ENCODE data around the gene KCNAB1.

Gene KCNAB1

DNA sequence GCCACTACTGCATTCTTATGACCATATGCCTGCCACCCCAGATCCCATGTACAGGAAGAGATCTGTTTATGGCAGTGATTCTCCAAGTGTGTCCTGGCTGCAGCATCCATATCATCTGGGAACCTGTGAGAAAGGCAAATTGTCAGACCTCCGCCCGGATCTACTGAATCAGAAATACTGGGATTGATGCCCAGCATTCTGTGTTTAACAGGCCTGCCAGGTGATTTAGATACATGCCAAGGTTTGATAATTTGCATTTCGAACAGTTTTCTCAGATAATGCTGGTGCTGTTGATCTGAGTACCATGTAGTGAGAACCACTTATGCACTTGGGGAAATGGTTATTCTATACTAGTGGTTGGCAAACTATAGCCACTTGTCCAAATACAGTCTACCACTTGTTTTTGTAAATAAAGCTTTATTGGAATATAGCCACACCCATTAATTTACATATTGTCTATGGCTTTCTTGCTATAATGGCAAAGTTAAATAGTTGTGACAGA lies 269.1 kb downstream of the KCNAB1 start:
- in situ Hi-C loops (cut with MboI; ENCODE audit: low sequenced_read_pairs), result loop anchor here (25.0 kb wide), 1 partner anchor 227 kb away; no protein-coding TSS in a partner anchor

DNA sequence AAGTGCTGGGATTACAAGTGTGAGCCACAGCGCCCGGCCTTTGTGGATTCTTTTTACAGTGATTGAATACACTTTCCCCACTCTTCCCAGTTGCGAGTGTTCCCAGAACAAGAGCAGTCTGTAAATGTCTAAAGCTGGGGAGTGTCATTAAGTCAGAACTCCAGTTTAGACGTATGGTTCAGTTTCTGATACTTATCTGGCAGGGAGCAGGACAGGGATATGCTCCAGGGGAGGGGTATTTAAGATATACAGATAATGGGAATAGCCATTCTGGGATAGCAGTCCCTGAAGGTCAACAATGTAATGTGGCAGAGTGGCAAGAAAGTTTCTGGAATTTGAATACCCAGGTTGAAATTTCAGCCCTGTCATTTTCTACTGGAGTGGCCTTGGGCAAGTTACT lies 270.5 kb downstream of the KCNAB1 start:
- in situ Hi-C loops (cut with MboI; ENCODE audit: low sequenced_read_pairs), result loop anchor here (25.0 kb wide), 1 partner anchor 229 kb away; no protein-coding TSS in a partner anchor

DNA sequence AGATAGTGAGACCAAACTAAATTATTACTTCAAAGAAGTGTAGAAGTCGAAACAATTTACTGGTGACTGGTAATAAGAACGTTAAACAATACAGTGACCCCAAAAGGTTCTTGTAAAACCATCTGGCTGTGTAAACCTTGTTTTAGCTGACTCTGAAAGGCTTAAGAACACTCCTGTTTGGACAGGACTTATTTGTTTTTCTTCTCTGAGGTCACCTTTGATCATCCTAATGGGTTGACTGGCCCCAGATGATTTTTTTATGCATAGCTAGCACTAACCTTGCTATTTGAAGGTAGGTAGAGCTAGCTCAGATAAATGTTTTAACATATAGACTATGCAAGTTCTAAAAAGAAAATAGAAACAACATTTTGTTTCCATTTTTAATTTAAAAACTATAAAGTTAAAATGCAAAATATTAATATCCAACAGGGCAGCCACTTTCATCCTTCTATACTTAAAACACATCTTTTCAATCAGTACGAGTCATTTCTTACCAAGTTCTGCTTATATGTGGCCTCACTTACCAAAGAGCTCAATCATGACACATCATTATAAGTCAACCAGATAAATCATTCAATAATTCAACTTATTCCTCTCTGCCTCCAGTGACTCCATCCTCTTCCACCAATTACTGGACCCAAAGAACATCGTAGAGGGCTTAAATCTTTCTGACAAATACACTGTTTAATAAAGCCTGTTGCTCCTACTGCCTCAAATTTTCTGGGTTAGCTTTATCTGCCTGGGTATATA lies 275.8 kb downstream of the KCNAB1 start:
- in situ Hi-C loops (cut with MboI; ENCODE audit: low sequenced_read_pairs), result loop anchor here (25.0 kb wide), 1 partner anchor 234 kb away; no protein-coding TSS in a partner anchor

DNA sequence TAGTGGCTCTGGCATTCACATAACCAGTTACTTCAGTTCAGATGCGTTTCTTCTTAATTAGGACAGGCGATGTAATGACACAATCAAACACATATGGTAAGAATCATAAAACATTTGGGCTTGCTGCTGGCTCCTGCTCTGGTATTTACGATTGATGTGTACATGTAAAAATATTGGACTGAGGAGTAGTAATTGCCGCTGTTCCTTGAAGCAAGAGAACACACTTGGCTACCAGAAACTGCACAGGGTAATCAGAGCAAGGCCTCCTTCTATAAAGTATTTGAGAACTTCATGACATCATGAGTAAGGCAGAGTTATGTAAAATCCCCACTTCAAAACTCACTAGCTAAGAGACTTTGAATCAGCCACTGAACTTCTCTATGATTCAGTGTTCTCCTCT lies 276.5 kb downstream of the KCNAB1 start:
- in situ Hi-C loops (cut with MboI; ENCODE audit: low sequenced_read_pairs), result loop anchor here (25.0 kb wide), 1 partner anchor 235 kb away; no protein-coding TSS in a partner anchor

DNA sequence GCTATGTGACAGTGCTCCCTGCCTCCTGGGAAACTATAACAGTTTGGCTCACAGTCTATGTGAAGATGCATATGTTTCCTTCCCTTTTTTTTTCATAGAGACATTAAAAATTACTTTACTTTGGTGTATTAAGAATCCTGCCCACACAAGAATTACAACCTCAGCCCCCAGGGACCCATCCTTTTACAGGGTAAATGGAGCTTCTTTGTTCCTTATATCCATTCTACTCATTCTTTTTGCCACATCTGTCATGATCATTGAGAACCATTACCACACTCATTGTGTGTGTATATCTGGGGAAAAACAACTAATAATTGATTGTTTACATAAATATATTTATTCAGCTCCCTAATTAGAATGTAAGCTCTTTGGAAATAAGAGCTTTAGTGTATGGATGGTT lies 277.2 kb downstream of the KCNAB1 start:
- in situ Hi-C loops (cut with MboI; ENCODE audit: low sequenced_read_pairs), result loop anchor here (25.0 kb wide), 1 partner anchor 235 kb away; no protein-coding TSS in a partner anchor

DNA sequence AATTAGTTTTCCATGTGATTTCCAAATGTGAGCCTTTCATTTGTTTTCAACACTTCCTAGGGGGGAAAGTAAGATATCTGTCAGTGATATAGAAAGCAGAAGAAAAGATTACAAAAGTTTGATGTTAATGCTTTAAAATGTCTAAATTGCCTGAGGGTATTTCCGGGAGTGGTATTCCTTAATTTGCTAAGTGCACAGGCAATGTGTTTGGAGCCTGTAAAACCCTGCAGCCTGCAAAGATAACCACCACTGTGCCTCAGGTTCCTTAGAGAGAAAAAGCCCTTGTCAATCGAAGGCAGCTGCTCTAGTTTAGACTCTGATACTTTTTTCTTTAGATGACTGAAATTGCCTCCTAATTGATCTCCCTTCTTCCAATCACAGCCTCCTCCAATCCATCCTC lies 279.7 kb downstream of the KCNAB1 start:
- in situ Hi-C loops (cut with MboI; ENCODE audit: low sequenced_read_pairs), result no loop called here

DNA sequence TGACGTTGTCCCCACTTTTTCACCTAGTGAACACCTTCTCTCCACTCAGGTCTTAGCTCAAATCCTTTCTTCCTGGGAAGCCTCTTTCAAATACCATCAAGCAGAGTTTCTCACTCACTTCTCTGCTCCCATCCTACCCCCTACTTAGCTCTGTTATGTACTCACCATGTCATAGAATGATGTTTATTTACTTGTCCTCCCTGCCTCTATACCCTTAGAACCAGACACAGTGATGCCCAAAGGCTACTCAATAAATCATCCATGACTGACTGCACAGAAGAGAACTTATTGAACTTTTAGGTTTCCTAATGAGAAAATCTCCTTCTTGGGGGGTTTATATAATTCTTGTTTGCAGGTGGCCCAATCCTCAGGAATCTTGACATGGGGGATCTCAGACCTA lies 280.4 kb downstream of the KCNAB1 start:
- in situ Hi-C loops (cut with MboI; ENCODE audit: low sequenced_read_pairs), result no loop called here

DNA sequence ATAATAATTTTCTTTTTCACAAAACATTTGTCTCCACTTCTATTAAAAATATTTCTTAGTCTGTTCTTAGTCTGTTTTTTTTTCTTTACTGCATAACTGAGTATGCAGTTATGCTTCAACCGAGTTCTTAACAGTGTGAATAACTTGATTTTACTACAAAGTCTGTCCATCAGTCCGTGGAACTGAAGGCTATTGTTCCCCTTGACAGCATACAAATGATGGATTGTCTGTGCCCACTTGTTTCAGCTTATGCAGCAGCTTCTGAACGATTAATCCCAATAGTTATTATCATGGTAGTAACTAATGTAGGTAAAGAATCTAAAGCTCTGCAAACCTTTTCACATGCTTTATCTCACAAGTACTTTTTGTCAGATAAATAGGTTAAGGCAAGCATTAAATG lies 283.8 kb downstream of the KCNAB1 start:
- in situ Hi-C loops (cut with MboI; ENCODE audit: low sequenced_read_pairs), result no loop called here

DNA sequence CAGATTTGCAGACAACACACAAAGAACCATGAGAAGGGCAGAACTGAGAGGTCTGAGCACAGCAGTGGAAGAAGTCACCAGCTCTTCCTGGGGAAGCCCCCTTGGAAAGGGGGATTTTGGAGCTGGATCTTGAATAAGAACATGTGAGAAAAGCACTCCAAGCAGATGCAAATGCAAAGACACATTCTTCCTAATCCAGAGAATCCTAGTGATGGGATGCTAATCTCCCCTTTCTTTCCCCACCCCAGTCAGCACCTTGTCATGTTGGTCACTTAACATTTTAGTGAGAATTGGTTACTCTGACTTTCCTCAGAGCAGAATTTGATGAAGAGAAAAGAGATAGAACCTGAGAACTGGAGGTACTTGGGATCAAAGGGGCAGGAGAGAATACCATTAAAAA lies 286.0 kb downstream of the KCNAB1 start:
- in situ Hi-C loops (cut with MboI; ENCODE audit: low sequenced_read_pairs), result no loop called here

DNA sequence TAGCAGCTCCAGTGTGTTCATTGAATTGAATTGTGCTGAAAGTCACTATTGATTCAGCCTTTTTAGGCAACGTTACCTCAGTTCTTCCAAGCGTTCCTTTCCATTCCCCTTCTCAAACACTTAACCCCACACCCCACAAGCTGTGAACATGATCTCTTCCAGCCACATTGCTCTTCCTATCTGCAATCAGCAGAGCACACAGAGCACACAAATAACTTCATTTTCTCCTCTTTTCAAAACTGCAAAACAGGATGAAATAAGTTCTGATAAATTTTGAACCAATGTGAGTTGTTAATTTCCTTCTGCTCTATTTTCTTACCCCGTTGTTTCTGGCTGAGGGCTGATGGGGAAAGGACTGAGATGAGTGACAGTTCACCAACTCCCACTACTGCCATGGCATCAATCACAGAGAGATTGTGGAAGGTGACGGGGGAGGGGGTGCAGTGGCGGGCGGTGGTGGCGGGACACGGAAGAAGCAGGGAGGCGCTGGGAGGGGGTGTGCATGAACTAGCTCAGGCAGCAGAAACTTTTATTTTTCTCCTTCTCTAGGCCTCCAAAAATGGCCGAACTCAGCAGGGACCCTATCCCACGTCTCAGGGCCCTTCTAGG lies 287.3 kb downstream of the KCNAB1 start:
- in situ Hi-C loops (cut with MboI; ENCODE audit: low sequenced_read_pairs), result no loop called here

DNA sequence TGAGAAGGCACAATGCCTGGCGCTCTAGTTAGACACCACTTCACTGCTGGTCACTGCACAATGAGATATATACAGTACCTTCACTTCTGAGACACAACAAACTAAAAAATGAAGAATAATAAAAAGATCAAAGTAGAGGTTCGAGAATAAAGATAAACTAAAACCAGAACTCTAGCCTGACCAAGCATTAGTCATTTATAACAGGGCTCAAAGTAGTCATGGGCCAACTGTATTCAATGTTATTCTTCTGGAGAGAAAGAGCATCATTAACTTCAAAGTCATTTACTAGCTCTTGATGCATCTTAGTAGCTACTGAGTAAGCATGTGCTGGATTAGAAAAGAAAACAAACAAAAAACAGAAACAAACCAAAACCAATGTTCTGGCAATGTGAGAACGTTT lies 289.3 kb downstream of the KCNAB1 start:
- in situ Hi-C loops (cut with MboI; ENCODE audit: low sequenced_read_pairs), result no loop called here

DNA sequence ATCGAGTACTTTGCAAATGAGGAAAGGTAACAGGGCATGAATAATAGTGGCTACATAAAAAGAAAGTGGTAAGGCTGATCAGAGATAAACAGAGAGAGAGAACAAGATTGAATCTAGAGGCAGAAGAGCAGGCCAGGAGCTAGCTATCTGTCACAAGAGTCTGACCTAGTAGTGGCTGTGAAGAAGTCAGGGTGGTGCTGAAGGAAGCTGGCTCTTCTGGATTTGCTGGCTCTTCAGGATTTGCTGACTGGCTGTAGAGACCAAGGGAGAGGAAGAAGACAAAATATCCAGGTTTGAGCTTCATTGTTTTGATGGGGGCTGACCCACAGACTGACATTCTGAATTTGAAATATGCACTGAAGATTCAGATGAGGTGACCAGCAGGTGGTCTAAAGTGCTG lies 292.2 kb downstream of the KCNAB1 start:
- in situ Hi-C loops (cut with MboI; ENCODE audit: low sequenced_read_pairs), result no loop called here

DNA sequence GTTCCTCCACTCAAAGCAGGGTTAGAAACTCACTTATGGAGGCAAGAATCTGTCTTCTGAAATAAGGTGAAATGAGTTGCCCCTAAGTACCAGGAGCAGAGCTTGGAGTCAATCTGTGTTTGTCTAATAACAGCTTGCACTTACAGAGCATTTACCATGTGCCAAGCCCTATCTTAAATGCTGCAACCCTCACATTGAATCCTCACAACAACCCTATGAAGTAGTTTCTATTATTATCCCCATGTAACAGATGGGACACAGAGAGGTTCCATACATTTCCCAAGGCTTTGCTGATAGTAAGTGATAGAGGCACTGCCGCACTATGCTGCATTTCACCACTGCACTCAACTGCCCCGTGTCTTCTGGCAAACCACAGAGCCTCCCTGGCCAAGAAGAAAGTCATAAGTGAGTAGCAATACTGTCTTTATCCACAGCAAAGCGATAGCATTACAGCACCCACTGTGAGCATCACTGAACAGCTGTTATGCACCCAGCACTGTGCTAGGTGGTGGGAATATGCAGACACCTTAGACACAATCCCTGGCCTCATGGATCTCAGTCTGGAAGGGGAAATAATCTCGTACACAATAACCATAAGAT lies 293.0 kb downstream of the KCNAB1 start:
- in situ Hi-C loops (cut with MboI; ENCODE audit: low sequenced_read_pairs), result no loop called here

DNA sequence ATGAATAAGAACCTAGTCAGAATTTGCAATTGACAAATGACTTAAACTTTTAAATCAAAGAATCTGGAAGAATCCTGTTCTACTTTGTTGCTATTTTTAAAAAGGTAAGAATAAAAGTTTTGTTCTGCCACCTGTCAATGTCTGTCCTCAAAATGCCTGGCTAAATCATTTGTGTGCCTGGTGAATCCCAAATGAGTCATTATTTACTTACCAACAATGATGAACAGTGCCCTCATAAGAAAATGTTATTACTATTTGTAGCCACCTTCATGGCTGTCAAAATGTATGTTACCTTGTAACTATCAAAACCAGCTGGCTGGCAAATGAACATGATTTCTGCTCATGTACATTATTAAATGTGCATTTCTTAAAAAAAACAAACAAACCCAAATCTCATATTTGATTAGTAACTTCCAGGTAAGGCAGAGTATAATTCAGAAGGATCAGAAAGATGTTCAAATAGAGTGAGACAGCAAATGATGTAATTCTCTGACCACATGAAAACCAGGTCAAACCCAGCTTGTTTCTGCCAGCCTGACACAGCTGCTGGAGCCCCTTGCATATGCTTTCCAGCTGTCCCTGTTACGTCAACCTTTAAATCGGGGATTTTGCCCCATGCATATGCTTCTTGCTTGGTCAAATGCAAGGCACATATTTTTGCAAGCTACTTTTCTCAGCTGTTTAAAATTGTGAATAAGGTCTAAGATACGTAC lies 296.6 kb downstream of the KCNAB1 start:
- in situ Hi-C loops (cut with MboI; ENCODE audit: low sequenced_read_pairs), result no loop called here

DNA sequence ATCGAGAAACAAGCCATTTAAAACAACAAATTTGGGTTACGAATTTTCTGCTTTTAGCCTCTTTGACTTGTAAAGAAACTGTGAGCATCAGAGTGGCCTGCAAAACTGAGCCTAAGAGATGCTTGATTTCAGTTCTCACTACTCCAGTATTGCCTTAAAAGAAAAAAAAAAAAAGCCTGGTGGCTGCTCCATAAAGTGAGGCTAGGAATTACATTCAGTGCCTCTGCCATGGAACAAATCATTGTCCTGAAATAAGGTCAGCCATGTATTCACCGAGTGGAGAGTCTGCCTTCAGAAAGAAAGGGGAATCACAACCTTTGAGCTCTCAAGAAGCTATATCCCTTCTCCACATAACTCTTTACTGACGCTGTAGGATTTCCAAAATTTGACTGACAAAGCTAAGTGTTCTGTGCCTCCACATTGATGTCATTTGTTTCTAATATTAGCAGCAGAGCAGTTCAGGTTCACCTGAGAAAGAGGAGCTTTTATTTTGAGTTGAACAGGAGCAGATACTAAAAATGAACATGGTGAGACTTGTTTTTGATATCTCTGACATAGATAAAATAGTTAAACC lies 297.3 kb downstream of the KCNAB1 start:
- in situ Hi-C loops (cut with MboI; ENCODE audit: low sequenced_read_pairs), result no loop called here

DNA sequence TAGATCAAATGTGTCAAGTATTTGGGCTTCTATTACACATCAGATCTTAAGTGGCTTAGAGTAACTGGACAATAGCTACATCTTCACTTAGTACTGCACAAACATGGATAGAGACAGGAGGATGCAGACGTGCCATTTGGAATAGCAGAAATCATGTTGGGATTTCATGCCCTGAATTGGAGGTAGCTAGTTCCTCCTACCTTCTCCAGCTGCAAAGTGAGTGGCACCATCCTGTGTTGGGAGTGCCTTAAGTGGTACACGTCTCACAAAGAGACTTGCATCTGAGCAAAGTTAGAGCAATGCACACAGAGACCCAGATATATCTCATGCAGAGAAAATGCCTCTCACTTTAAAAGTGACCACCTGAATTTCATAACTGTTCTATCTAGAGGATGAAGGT lies 298.1 kb downstream of the KCNAB1 start:
- in situ Hi-C loops (cut with MboI; ENCODE audit: low sequenced_read_pairs), result no loop called here

DNA sequence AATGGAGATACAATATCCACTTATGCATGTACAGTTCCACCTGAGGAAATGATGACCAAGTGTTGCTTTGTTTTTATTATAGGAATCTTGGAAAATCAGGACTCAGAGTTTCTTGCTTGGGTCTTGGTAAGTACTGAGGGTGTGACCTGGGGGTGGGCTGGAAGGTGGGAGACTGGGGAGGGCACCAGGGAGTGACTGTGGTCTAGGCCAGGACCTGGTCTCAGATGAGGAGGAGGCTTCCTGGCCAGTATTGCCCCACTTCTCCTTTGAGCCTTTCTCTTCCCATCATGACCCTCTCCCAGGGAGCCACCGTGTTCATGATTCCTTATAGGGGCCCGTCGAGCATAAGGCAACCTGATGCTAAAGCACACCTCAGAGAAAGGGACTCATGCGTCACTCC lies 301.2 kb downstream of the KCNAB1 start:
- in situ Hi-C loops (cut with MboI; ENCODE audit: low sequenced_read_pairs), result no loop called here

DNA sequence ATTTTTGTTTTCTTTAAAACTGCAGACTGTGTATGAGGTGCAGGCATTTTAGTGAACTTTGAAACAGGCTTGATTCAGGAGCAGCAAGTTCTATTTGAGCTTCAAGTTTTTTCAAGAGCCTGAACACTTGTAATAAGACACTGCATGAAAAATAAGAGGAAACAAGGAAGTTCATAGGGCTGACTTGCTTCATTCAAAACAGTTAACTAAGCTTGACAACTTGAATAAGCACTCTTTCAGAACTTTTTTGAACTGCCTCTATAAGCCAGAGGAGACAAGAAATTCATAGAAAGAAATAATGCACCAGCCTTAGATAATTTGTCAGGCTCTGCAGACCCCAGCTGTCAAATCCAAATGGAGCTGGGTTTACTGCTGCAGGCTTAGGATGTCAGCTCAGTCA lies 304.4 kb downstream of the KCNAB1 start:
- in situ Hi-C loops (cut with MboI; ENCODE audit: low sequenced_read_pairs), result no loop called here

DNA sequence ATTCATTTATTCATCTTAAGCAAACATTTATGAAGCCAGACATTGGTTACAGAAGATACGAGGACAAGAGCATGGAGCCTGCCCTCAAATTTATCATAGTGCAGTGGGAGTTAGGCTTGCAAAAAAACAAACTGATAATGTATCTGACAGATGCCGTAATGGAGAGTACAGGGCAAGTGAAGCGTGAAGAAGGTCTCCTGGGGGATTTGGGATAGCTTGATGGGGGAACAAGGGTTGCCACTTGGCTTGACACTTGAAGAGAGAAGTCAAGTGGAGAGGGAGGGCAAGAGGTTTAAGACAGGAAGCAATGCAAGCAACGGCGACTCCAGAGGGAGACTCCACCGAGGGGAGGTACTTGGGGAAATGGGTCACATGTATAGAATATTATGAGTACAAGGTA lies 305.3 kb downstream of the KCNAB1 start:
- in situ Hi-C loops (cut with MboI; ENCODE audit: low sequenced_read_pairs), result no loop called here

DNA sequence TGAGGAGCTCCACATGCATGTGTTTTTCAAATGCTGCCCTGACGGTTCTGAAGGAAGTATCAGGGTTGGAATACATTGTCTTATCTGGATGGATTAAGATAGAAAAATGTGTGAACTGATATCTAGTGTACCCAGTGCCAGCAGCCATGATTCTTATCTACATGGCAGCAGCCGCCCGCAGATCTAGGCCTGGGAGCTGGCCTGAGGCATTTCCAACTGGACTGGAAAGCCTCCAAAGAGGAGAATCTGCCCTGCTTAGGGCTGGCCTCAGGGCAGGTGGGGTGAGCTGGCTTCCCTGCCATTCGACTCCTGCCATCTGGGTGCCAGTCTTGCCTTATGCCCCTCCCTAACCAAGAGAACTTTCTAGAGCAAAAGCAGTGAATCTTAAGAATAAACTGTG lies 308.7 kb downstream of the KCNAB1 start:
- in situ Hi-C loops (cut with MboI; ENCODE audit: low sequenced_read_pairs), result no loop called here

All from HL-60/S4 treated with retinoic acid at 250 ng/mL for 4 days and 3 days (cell line).